ENCODE data around the gene HYCC1.
"Not testable (repeated sequence)": the region's sequence is repeated elsewhere in the genome, so short reads cannot be mapped to it uniquely, and the experiment has no call there.

The HYCC1 gene

GRCh38 chr7:22985436-22985835 lies 28.5 kb downstream of the HYCC1 start:
- no peak for DNase-seq (ENCODE audit: low read depth in 3 of 3)

GRCh38 chr7:22983257-22983855 lies 30.6 kb downstream of the HYCC1 start:
- DNase-seq (ENCODE audit: low read depth in 3 of 3): no peak

GRCh38 chr7:22980422-22980821 lies 33.5 kb downstream of the HYCC1 start:
- no peak for DNase-seq (ENCODE audit: low read depth in 3 of 3)

- no peak for DNase-seq (ENCODE audit: low read depth in 3 of 3)
Observed at GRCh38 chr7:22979861-22980260, 34.1 kb downstream of the HYCC1 start.

- DNase-seq (ENCODE audit: low read depth in 3 of 3): no peak
Observed at GRCh38 chr7:22979251-22979650, 34.7 kb downstream of the HYCC1 start.

- DNase-seq (ENCODE audit: low read depth in 3 of 3): not testable (repeated sequence)
Observed at GRCh38 chr7:22974636-22975035, 39.3 kb downstream of the HYCC1 start.

GRCh38 chr7:22972207-22972606 lies 41.7 kb downstream of the HYCC1 start:
- DNase-seq (ENCODE audit: low read depth in 3 of 3): no peak

- DNase-seq (ENCODE audit: low read depth in 3 of 3): no peak
Observed at GRCh38 chr7:22969010-22969431, 44.9 kb downstream of the HYCC1 start.
